Hepatocyte (in vitro differentiated cells): ENCODE results near the gene SUN3. TPM values are rescaled to one million over a fixed set of nuclear protein-coding genes. Genes with fewer than 3 reads are reported as not detected.

Experiments used
- DNase-seq: peaks from one replicate; pipeline ENCODE4 v3.0.0-alpha.2; 2016; ENCODE audit warnings: low spot score
- H2AFZ ChIP-seq: fragments of 200-600 bp; sonication (generic); 2 replicates; pipeline ENCODE4 v1.6.0; 2016; ENCODE audit warnings: antibody characterized with exemption, mild to moderate bottlenecking
- H3K27ac ChIP-seq: fragments of 200-600 bp; sonication (generic); 2 replicates; pipeline ENCODE4 v1.5.1; 2016; ENCODE audit warnings: mild to moderate bottlenecking
- H3K27me3 ChIP-seq: fragments of 200-600 bp; sonication (generic); 2 replicates; pipeline ENCODE4 v1.6.1; 2016
- H3K36me3 ChIP-seq: fragments of 200-600 bp; sonication (generic); replicated peaks from 2 replicates; pipeline ENCODE4 v1.5.1; 2016; ENCODE audit warnings: low read depth; ENCODE audit not compliant: insufficient read depth
- H3K4me1 ChIP-seq: fragments of 200-600 bp; sonication (generic); 2 replicates; pipeline ENCODE4 v1.5.1; 2016; ENCODE audit warnings: mild to moderate bottlenecking, moderate library complexity; ENCODE audit not compliant: insufficient read depth
- H3K4me2 ChIP-seq: fragments of 200-600 bp; sonication (generic); 2 replicates; pipeline ENCODE4 v1.6.0; 2016
- H3K4me3 ChIP-seq: fragments of 200-600 bp; sonication (generic); 2 replicates; pipeline ENCODE4 v1.5.1; 2016; ENCODE audit warnings: mild to moderate bottlenecking
- H3K79me2 ChIP-seq: fragments of 200-600 bp; sonication (generic); 2 replicates; pipeline ENCODE4 v1.6.0; 2017; ENCODE audit warnings: mild to moderate bottlenecking
- H3K9me2 ChIP-seq: fragments of 200-600 bp; sonication (generic); replicated peaks from 2 replicates; pipeline ENCODE4 v1.6.0; 2017; ENCODE audit warnings: mild to moderate bottlenecking; ENCODE audit not compliant: insufficient read depth
- H3K9me3 ChIP-seq: fragments of 200-600 bp; sonication (generic); 2 replicates; pipeline ENCODE4 v1.5.1; 2016; ENCODE audit warnings: low read depth, mild to moderate bottlenecking
- H4K20me1 ChIP-seq: fragments of 200-600 bp; sonication (generic); 2 replicates; pipeline ENCODE4 v1.6.0; 2016; ENCODE audit warnings: mild to moderate bottlenecking; ENCODE audit not compliant: insufficient read depth, poor library complexity, severe bottlenecking
- CTCF ChIP-seq: fragments of 200-600 bp; sonication (generic); IDR thresholded peaks from 2 replicates; pipeline ENCODE4 v1.5.1; 2016; ENCODE audit warnings: antibody characterized with exemption, mild to moderate bottlenecking; ENCODE audit not compliant: poor library complexity
- EZH2 ChIP-seq: fragments of 200-600 bp; sonication (generic); IDR thresholded peaks from 2 replicates; pipeline ENCODE4 v1.6.1; 2016; ENCODE audit warnings: antibody characterized with exemption, mild to moderate bottlenecking, borderline replicate concordance
- EZH2phosphoT487 ChIP-seq: fragments of 200-600 bp; sonication (generic); IDR thresholded peaks from one replicate; pipeline ENCODE4 v1.6.1; 2018; ENCODE audit warnings: antibody characterized with exemption, mild to moderate bottlenecking, low read depth, moderate library complexity; ENCODE audit not compliant: unreplicated experiment, severe bottlenecking
- WGBS: methylation state at CpG from one replicate; pipeline ENCODE4 v1.1.6; 2016; ENCODE audit warnings: low lambda C conversion rate; ENCODE audit errors: missing lambda C conversion rate; 5-methylcytosine and 5-hydroxymethylcytosine counted together
- polyA plus RNA-seq: library from polyadenylated mRNA; unstranded; fragments of >200 nt; fragmentation: Nextera tagmentation; extraction: Ambion mirVana; gene quantifications from 2 replicates; pipeline ENCODE4 v1.2.1, GENCODE V29; 2016
- total RNA-seq: library from RNA; depleted of rRNA; stranded (reverse); fragments of >200 nt; gene quantifications from 2 replicates; pipeline ENCODE4 v1.2.3, GENCODE V29; 2014

SUN3 gene
- total and polyA plus RNA-seq, 2 experiments from 2014 or later = not detected

GRCh38 chr7:48046458-48046857 lies 17.6 kb upstream of the SUN3 start:
- no peak overlapping the region for H2AFZ ChIP-seq
- no peaks in the 10 kb centered on the region for H3K27me3 ChIP-seq

DNA sequence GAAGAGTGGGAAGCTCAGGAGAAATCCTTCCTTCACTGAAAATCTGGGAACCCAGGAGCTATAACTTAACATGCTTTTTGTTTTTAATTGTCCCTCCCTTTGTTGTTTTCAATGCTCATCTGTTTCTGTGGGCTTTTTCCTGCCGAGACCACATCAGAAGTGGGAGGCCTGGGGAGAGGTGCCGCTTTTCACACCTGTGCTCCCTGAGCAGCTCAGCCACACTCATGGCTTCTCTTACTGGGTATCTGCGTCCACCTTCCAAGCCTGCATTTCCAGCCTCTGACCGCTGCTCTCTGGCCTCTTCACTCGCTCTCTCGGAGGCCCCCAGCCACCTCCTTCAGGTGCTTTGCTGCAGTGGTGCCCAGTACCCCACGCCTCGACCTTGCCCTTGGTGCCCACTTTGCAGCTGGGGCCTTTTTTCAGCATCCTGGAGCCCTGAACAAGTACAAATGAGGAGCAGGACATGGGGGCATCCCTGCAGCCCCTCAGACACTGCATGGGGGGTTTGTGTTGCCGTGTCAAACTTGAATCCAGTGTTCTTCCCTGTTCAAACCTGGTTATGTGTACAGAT lies 16.4 kb upstream of the SUN3 start:
- H4K20me1 ChIP-seq = no peaks in the 10 kb centered on the region
- H2AFZ ChIP-seq = no peak overlapping the region
- H3K79me2 ChIP-seq = no peaks in the 10 kb centered on the region
- H3K27ac ChIP-seq = no peak overlapping the region
- 80% methylated on average over 9 of the region's 9 CpGs for WGBS
- no peaks in the 10 kb centered on the region for H3K9me2 ChIP-seq
- no peak for DNase-seq
- H3K4me2 ChIP-seq = no peak overlapping the region
- H3K27me3 ChIP-seq = no peaks in the 10 kb centered on the region
- TF ChIP-seq EZH2phosphoT487 (no peak), EZH2 (no peak), CTCF (no peak)
- H3K9me3 ChIP-seq = no peaks in the 10 kb centered on the region
- H3K4me1 ChIP-seq = no peaks in the 10 kb centered on the region
- H3K36me3 ChIP-seq = no peaks in the 10 kb centered on the region
- H3K4me3 ChIP-seq = no peak overlapping the region

More at GRCh38 chr7:48046458-48046857, 17.6 kb upstream of the SUN3 start:
- Histone ChIP-seq H3K4me2 (no peak overlapping the region), H3K4me1 (no peaks in the 10 kb centered on the region), H3K4me3 (no peak overlapping the region), H3K79me2 (no peaks in the 10 kb centered on the region), H3K27ac (no peak overlapping the region), H3K9me3 (no peaks in the 10 kb centered on the region), H4K20me1 (no peaks in the 10 kb centered on the region), H3K36me3 (no peaks in the 10 kb centered on the region), H3K9me2 (no peaks in the 10 kb centered on the region)
- WGBS = 81% methylated on average over 14 of the region's 14 CpGs
- no peak for DNase-seq
- no peak for TF ChIP-seq EZH2

GRCh38 chr7:48042636-48043035 lies 13.7 kb upstream of the SUN3 start:
- Histone ChIP-seq H3K4me3 (no peak overlapping the region), H2AFZ (no peak overlapping the region), H4K20me1 (no peaks in the 10 kb centered on the region), H3K9me3 (no peaks in the 10 kb centered on the region), H3K27me3 (peaks cover 12% of the 10 kb centered on the region), H3K9me2 (no peaks in the 10 kb centered on the region), H3K79me2 (no peaks in the 10 kb centered on the region), H3K36me3 (no peaks in the 10 kb centered on the region), H3K4me2 (no peak overlapping the region), H3K4me1 (no peaks in the 10 kb centered on the region), H3K27ac (no peak overlapping the region)
- 50% methylated on average over 3 of the region's 3 CpGs for WGBS
- TF ChIP-seq EZH2phosphoT487 = no peak
- no peak for TF ChIP-seq EZH2
- no peak for TF ChIP-seq CTCF
- no peak for DNase-seq

GRCh38 chr7:48042216-48042615 lies 13.3 kb upstream of the SUN3 start:
- no peaks in the 10 kb centered on the region for H3K9me2 ChIP-seq
- H3K36me3 ChIP-seq = no peaks in the 10 kb centered on the region
- H3K27me3 ChIP-seq = peaks cover 16% of the 10 kb centered on the region
- H3K9me3 ChIP-seq = no peaks in the 10 kb centered on the region
- no peaks in the 10 kb centered on the region for H4K20me1 ChIP-seq
- TF ChIP-seq EZH2phosphoT487 (no peak), CTCF (no peak), EZH2 (no peak)
- no peaks in the 10 kb centered on the region for H3K79me2 ChIP-seq
- no peak for DNase-seq
- no peak overlapping the region for H3K27ac ChIP-seq
- H2AFZ ChIP-seq = no peak overlapping the region
- H3K4me3 ChIP-seq = no peak overlapping the region
- H3K4me1 ChIP-seq = no peaks in the 10 kb centered on the region
- no peak overlapping the region for H3K4me2 ChIP-seq
- WGBS = 80% methylated on average over 3 of the region's 3 CpGs
